Testis (tissue), 3 donors: ENCODE results near the gene OOSP3. TPM values are rescaled to one million over a fixed set of nuclear protein-coding genes. Genes with fewer than 3 reads are reported as not detected.

Experiments
- DNase-seq: peaks from one replicate; pipeline ENCODE4 v3.0.0-alpha.2; 2019
- H3K27ac ChIP-seq, 2 donors: fragments of 200-600 bp; sonication (generic); one replicate each; pipeline ENCODE4 v1.5.1; 2019
- H3K27me3 ChIP-seq: fragments of 200-600 bp; sonication (generic); one replicate; pipeline ENCODE4 v1.5.1; 2019
- H3K36me3 ChIP-seq: fragments of 200-600 bp; sonication (generic); one replicate; pipeline ENCODE4 v1.5.1; 2017; ENCODE audit warnings: low read depth; ENCODE audit errors: missing control alignments
- H3K4me1 ChIP-seq: fragments of 200-600 bp; sonication (generic); one replicate; pipeline ENCODE4 v1.5.1; 2019
- H3K4me3 ChIP-seq, 2 donors: fragments of 200-600 bp; sonication (generic); one replicate each; pipeline ENCODE4 v1.5.1; 2017 to 2019
- H3K9me3 ChIP-seq: fragments of 200-600 bp; sonication (generic); one replicate; pipeline ENCODE4 v1.5.1; 2017
- CTCF ChIP-seq, 3 experiments: fragments of 450-650 bp in 2 of 3; fragments of 200-600 bp in 1 of 3; sonication (generic) in 1 of 3; IDR thresholded peaks; one replicate each; pipeline ENCODE4 v1.5.1; 2016 to 2019; ENCODE audit warnings: antibody characterized with exemption in 3 of 3, mild to moderate bottlenecking in 2 of 3, moderate library complexity in 1 of 3
- POLR2A ChIP-seq: fragments of 450-650 bp; IDR thresholded peaks from one replicate; pipeline ENCODE4 v1.6.1; 2017; ENCODE audit warnings: antibody characterized with exemption, mild to moderate bottlenecking, moderate library complexity
- WGBS, 2 donors: methylation state at CpG; one replicate each; pipeline ENCODE4 v1.1.5; 2018; 5-methylcytosine and 5-hydroxymethylcytosine counted together
- intact Hi-C: fragments of 100-400 bp; cut with DNase I; formaldehyde crosslinking; loops from one replicate; pipeline ENCODE4 v1.15.1; 2023; ENCODE audit warnings: low total_unique reads
- polyA plus RNA-seq: library from polyadenylated mRNA; stranded (reverse); fragments of 350-450 nt; fragmentation: Illumina TruSeq; extraction: RNeasy Lipid Tissue Mini Kit (QIAGEN cat#74804); gene quantifications from one replicate; pipeline ENCODE4 v1.2.3, GENCODE V29; 2014; ENCODE audit warnings: low read depth, low replicate concordance; ENCODE audit not compliant: insufficient read depth
- total RNA-seq, 2 donors: library from RNA; depleted of rRNA; stranded (reverse); fragments of >200 nt; gene quantifications; one replicate each; pipeline ENCODE4 v1.2.3, GENCODE V29; 2016

OOSP3 gene
- total and polyA plus RNA-seq, 3 donors from 2014 or later = 0.83 TPM; not detected in 2

- Histone ChIP-seq H3K4me1 (no peaks in the 10 kb centered on the region), H3K4me3 (no peak overlapping the region), H3K9me3 (no peaks in the 10 kb centered on the region), H3K27me3 (no peaks in the 10 kb centered on the region), H3K36me3 (no peaks in the 10 kb centered on the region), H3K27ac (no peak overlapping the region)
- no peak for DNase-seq
- intact Hi-C loops = no loop called here
- TF ChIP-seq CTCF (IDR thresholded peaks at IDR 0.05) (no peak), POLR2A (no peak)
- 68 to 76% methylated on average over 2 of the region's 2 CpGs for WGBS, 2 donors
Observed at GRCh38 chr11:59854871-59855270, 23.7 kb upstream of the OOSP3 start.

- Histone ChIP-seq H3K9me3 (no peaks in the 10 kb centered on the region), H3K36me3 (no peaks in the 10 kb centered on the region), H3K4me1 (no peaks in the 10 kb centered on the region), H3K27ac (no peak overlapping the region), H3K4me3 (no peak overlapping the region), H3K27me3 (no peaks in the 10 kb centered on the region)
- intact Hi-C loops = no loop called here
- TF ChIP-seq POLR2A (no peak), CTCF (IDR thresholded peaks at IDR 0.05) (no peak)
- no peak for DNase-seq
- 74% methylated on average over 10 of the region's 10 CpGs for WGBS, 2 donors
Observed at GRCh38 chr11:59857439-59858434, 20.8 kb upstream of the OOSP3 start.

- TF ChIP-seq POLR2A = no peak
- no peak for TF ChIP-seq CTCF (IDR thresholded peaks at IDR 0.05)
- intact Hi-C loops = no loop called here
- no peak overlapping the region for H3K27ac ChIP-seq
- DNase-seq = no peak
- no peaks in the 10 kb centered on the region for H3K9me3 ChIP-seq
- H3K36me3 ChIP-seq = no peaks in the 10 kb centered on the region
- H3K4me3 ChIP-seq = no peak overlapping the region
- no peaks in the 10 kb centered on the region for H3K4me1 ChIP-seq
- H3K27me3 ChIP-seq = no peaks in the 10 kb centered on the region
Observed at GRCh38 chr11:59859673-59860072, 18.9 kb upstream of the OOSP3 start.

GRCh38 chr11:59862252-59862651, 16.3 kb upstream of the OOSP3 start:
- DNase-seq = no peak
- intact Hi-C loops = no loop called here
- Histone ChIP-seq H3K4me1 (peaks cover 6% of the 10 kb centered on the region), H3K4me3 (no peak overlapping the region), H3K9me3 (no peaks in the 10 kb centered on the region), H3K27me3 (no peaks in the 10 kb centered on the region), H3K27ac (no peak overlapping the region), H3K36me3 (no peaks in the 10 kb centered on the region)
- TF ChIP-seq POLR2A = no peak
- no peak for TF ChIP-seq CTCF (IDR thresholded peaks at IDR 0.05)
- 75 to 84% methylated on average over 3 of the region's 3 CpGs for WGBS, 2 donors
